Pons (tissue), 1 donor: Measurements from ENCODE around the gene OLFM4.

Experiments
- DNase-seq: peaks from one replicate; pipeline ENCODE4 v3.0.0-alpha.2; 2016; ENCODE audit warnings: low spot score

The OLFM4 gene

GRCh38 chr13:53068585-53069520, 40.2 kb downstream of the OLFM4 start:
- DNase-seq: peak; percentile 96

GRCh38 chr13:53069800-53070199, 41.2 kb downstream of the OLFM4 start:
- DNase-seq: no peak

- peak; percentile 84 for DNase-seq
Measured at GRCh38 chr13:53073711-53074110, 45.1 kb downstream of the OLFM4 start.

GRCh38 chr13:53074114-53074513, 45.5 kb downstream of the OLFM4 start:
- no peak for DNase-seq

- no peak for DNase-seq
Measured at GRCh38 chr13:53075356-53076041, 46.9 kb downstream of the OLFM4 start.

- DNase-seq: no peak
Measured at GRCh38 chr13:53079691-53080090, 51.1 kb downstream of the OLFM4 start.

- DNase-seq: no peak
Measured at GRCh38 chr13:53088871-53089270, 60.3 kb downstream of the OLFM4 start.

- no peak for DNase-seq
Measured at GRCh38 chr13:53089951-53090350, 61.3 kb downstream of the OLFM4 start.

GRCh38 chr13:53090461-53090860, 61.8 kb downstream of the OLFM4 start:
- DNase-seq: no peak

GRCh38 chr13:53092931-53093330, 64.3 kb downstream of the OLFM4 start:
- peak; percentile 83 for DNase-seq

GRCh38 chr13:53098455-53098854, 69.8 kb downstream of the OLFM4 start:
- no peak for DNase-seq

GRCh38 chr13:53100394-53101063, 71.9 kb downstream of the OLFM4 start:
- no peak for DNase-seq
